ENCODE data around the gene HNRNPUL2.

Gene HNRNPUL2

DNA sequence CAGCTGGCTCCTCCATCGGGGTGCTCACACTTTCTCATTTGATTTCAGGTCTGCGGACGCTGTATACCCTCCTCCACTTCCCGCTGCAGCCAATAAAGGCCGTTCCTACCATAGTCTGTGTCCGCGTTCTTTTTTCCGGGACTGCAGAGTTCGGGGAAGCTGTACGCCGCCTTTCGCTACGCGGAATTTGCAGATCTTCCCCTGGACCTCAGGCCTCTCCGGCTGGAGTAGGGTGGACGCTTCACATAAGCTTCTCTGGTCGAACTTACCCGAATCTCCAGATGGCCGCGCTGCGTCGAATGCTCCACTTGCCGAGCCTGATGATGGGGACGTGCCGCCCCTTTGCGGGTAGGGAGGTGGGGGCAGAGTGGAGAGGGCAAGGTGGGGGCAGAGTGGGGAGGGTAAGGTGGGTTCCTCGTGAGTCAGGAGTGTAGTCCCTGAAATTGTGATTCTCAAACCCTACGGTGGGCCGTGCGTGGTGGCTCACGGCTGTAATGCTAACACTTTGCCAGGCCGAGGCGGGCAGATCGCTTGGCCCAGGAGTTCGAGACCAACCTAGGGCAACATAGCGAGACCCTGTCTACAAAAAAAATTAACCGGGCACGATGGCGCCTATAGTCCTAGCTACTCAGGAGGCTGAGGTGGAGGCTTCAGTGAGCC lies 61.5 kb downstream of the HNRNPUL2 start:
- DNase-seq = peak; percentile 65 to 69

DNA sequence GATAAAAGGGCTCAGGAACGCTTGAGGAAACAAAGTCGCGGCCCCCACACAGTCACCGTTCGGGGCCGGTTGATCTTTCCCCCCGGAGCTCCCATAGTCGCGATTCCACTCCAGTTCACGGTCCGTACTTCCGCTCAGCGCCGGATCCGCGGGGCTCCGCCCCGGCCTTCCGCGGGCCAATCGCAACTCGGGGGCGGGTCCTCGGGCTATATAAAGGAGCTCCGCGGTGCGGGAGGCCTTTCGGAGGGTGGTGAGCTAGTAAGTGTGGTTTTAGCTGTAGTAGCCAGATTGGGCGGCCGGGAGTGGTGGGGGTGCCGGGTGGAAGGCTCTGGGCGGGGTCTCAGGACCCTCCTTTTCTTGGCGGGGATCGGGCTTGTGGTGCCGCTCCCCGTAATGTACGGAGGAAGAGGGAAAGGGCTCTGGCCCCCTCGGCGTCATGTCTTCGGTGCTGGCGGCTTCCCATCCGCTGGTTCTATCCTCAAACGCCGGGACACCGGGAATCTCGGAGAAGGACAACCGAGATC lies 62.1 kb downstream of the HNRNPUL2 start, which contains the start of the genes C11orf98 and CSKMT:
Gene C11orf98 (minus strand): TSS at position 136 of the 524 bp plus-strand sequence. CDS start 41 bp downstream, at position 95.
Gene CSKMT (plus strand): TSS at position 238 of the 524 bp plus-strand sequence. CDS start 568 bp downstream, outside the sequence.
- peak; percentile 93 to 97 for DNase-seq

DNA sequence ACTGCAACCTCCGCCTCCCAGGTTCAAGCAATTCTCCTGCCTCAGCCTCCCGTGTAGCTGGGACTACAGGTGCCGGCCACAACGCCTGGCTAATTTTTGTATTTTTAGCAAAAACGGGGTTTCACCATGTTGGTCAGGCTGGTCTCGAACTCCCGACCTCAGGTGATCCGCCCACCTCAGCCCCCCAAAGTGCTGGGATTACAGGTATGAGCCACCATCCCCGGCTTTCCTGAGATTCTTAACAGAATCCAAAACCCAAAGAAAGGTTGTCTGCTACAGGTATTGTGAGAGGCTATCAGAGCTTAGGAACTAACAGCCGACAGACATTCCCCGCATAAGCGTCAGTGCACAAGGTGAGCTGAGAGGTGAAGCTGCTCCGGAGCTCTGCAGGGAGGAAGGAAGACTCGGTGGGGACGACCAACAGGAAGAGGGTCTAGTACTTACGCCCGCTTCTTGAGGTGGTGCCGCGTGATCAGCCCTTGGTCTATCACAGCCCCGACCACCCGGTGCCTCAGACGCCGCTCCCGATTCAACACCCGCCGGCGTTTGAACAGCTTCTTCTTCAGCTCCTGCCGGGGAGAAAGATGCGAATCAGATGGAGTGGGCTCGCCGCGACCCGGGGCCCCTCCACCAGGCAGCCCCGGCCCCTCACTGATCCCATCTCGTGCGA lies 62.7 kb downstream of the HNRNPUL2 start:
- peak; percentile 61 to 63 for DNase-seq

All from CD4-positive, alpha-beta T cell treated with Interleukin-1 beta for 1 hour (primary cell).